HTERT RPE-1 (cell line): ENCODE data around the gene CBLN3.

Experiments used
- in situ Hi-C: fragments of 300-500 bp; cut with MboI; formaldehyde crosslinking; loops from 4 replicates; pipeline ENCODE4 v1.14.3; 2020; ENCODE audit warnings: low sequenced_read_pairs

The CBLN3 gene

GRCh38 chr14:24439830-24440605, 10.6 kb upstream of the CBLN3 start:
- in situ Hi-C loops: no loop called here

- in situ Hi-C loops: no loop called here
These were observed 9.8 kb upstream of the CBLN3 start for GRCh38 chr14:24439257-24439656.

GRCh38 chr14:24438223-24439097, 9.0 kb upstream of the CBLN3 start:
- in situ Hi-C loops: no loop called here

GRCh38 chr14:24437736-24438067, 8.2 kb upstream of the CBLN3 start:
- in situ Hi-C loops: no loop called here

GRCh38 chr14:24437020-24437735, 7.7 kb upstream of the CBLN3 start:
- in situ Hi-C loops: no loop called here

- in situ Hi-C loops: no loop called here
These were observed 7.0 kb upstream of the CBLN3 start for GRCh38 chr14:24436355-24437019.

GRCh38 chr14:24435998-24436354, 6.5 kb upstream of the CBLN3 start:
- in situ Hi-C loops: no loop called here

GRCh38 chr14:24435192-24435810, 5.8 kb upstream of the CBLN3 start:
- in situ Hi-C loops: no loop called here

- in situ Hi-C loops: no loop called here
These were observed 5.2 kb upstream of the CBLN3 start for GRCh38 chr14:24434676-24435075.

GRCh38 chr14:24434036-24434435, 4.6 kb upstream of the CBLN3 start:
- in situ Hi-C loops: no loop called here

- in situ Hi-C loops: no loop called here
These were observed 3.0 kb upstream of the CBLN3 start for GRCh38 chr14:24432259-24433131.

GRCh38 chr14:24431569-24432258, 2.2 kb upstream of the CBLN3 start:
- in situ Hi-C loops: no loop called here

- in situ Hi-C loops: no loop called here
These were observed 1.5 kb upstream of the CBLN3 start for GRCh38 chr14:24430682-24431568.

GRCh38 chr14:24430143-24430681, 744 bp upstream of the CBLN3 start:
- in situ Hi-C loops: no loop called here

- in situ Hi-C loops: no loop called here
These were observed 657 bp downstream of the CBLN3 start for GRCh38 chr14:24428628-24429394.

- in situ Hi-C loops: no loop called here
These were observed 1.6 kb downstream of the CBLN3 start for GRCh38 chr14:24427537-24428508.
